ENCODE measurements around the gene CPNE9. TPM values are rescaled to one million over a fixed set of nuclear protein-coding genes. Genes with fewer than 3 reads are reported as not detected.

Gene CPNE9
- total RNA-seq, 1 donor from 2014 or later, result 0.69 TPM

GRCh38 chr3:9729419-9729818, 25.8 kb downstream of the CPNE9 start:
- peaks cover 1% of the 10 kb centered on the region for H3K36me3 Mint-ChIP-seq (ENCODE audit: insufficient read depth)
- H3K9me3 Mint-ChIP-seq (ENCODE audit: low read depth), result no peaks in the 10 kb centered on the region
- peaks cover 13% of the 10 kb centered on the region for H3K4me1 Mint-ChIP-seq (ENCODE audit: low read depth)
- TF ChIP-seq CTCF (IDR thresholded peaks at IDR 0.05; ENCODE audit: unreplicated experiment), result no peak
- no peak overlapping the region for H3K4me3 Mint-ChIP-seq (ENCODE audit: low read depth)
- no peak for DNase-seq (ENCODE audit: low spot score, unreplicated experiment)
- no peak overlapping the region for H3K27ac Mint-ChIP-seq
- peaks cover 21% of the 10 kb centered on the region for H3K27me3 Mint-ChIP-seq

GRCh38 chr3:9730657-9731205, 27.1 kb downstream of the CPNE9 start:
- DNase-seq (ENCODE audit: low spot score, unreplicated experiment), result no peak
- TF ChIP-seq CTCF (IDR thresholded peaks at IDR 0.05; ENCODE audit: unreplicated experiment), result no peak
- peaks cover 19% of the 10 kb centered on the region for H3K27me3 Mint-ChIP-seq

GRCh38 chr3:9731206-9732079, 27.8 kb downstream of the CPNE9 start, which contains the start of gene BRPF1:
BRPF1 (plus strand) TSS chr3:9731735; CDS start chr3:9734141, 2,406 bp downstream.
- H3K9me3 Mint-ChIP-seq (ENCODE audit: low read depth), result no peaks in the 10 kb centered on the region
- peak within 1 kb of the TSS; percentile 100 for H3K27ac Mint-ChIP-seq
- H3K36me3 Mint-ChIP-seq (ENCODE audit: insufficient read depth), result peaks cover 2% of the 10 kb centered on the region
- H3K4me1 Mint-ChIP-seq (ENCODE audit: low read depth), result peaks cover 13% of the 10 kb centered on the region
- H3K27me3 Mint-ChIP-seq, result peaks cover 15% of the 10 kb centered on the region
- no peak for TF ChIP-seq CTCF (IDR thresholded peaks at IDR 0.05; ENCODE audit: unreplicated experiment)
- H3K4me3 Mint-ChIP-seq (ENCODE audit: low read depth), result peak within 1 kb of the TSS; percentile 96
- DNase-seq (ENCODE audit: low spot score, unreplicated experiment), result peak; percentile 98

More at GRCh38 chr3:9730657-9731205, 27.1 kb downstream of the CPNE9 start:
- Mint-ChIP-seq H3K4me3 (ENCODE audit: low read depth) (peak overlapping the region; percentile 96), H3K9me3 (ENCODE audit: low read depth) (no peaks in the 10 kb centered on the region), H3K36me3 (ENCODE audit: insufficient read depth) (peaks cover 2% of the 10 kb centered on the region), H3K27ac (peak overlapping the region; percentile 100), H3K4me1 (ENCODE audit: low read depth) (peaks cover 13% of the 10 kb centered on the region)

GRCh38 chr3:9732080-9732739, 28.6 kb downstream of the CPNE9 start:
- DNase-seq (ENCODE audit: low spot score, unreplicated experiment), result no peak
- peaks cover 2% of the 10 kb centered on the region for H3K36me3 Mint-ChIP-seq (ENCODE audit: insufficient read depth)
- TF ChIP-seq CTCF (IDR thresholded peaks at IDR 0.05; ENCODE audit: unreplicated experiment), result no peak
- H3K27ac Mint-ChIP-seq, result peak overlapping the region; percentile 88
- H3K4me1 Mint-ChIP-seq (ENCODE audit: low read depth), result peaks cover 13% of the 10 kb centered on the region
- H3K9me3 Mint-ChIP-seq (ENCODE audit: low read depth), result no peaks in the 10 kb centered on the region
- H3K27me3 Mint-ChIP-seq, result peaks cover 8% of the 10 kb centered on the region
- peak overlapping the region; percentile 96 for H3K4me3 Mint-ChIP-seq (ENCODE audit: low read depth)

- peaks cover 13% of the 10 kb centered on the region for H3K4me1 Mint-ChIP-seq (ENCODE audit: low read depth)
- no peak for DNase-seq (ENCODE audit: low spot score, unreplicated experiment)
- H3K9me3 Mint-ChIP-seq (ENCODE audit: low read depth), result no peaks in the 10 kb centered on the region
- peaks cover 2% of the 10 kb centered on the region for H3K36me3 Mint-ChIP-seq (ENCODE audit: insufficient read depth)
- H3K27me3 Mint-ChIP-seq, result peaks cover 3% of the 10 kb centered on the region
- peak overlapping the region; percentile 96 for H3K4me3 Mint-ChIP-seq (ENCODE audit: low read depth)
- peak overlapping the region; percentile 88 for H3K27ac Mint-ChIP-seq
- no peak for TF ChIP-seq CTCF (IDR thresholded peaks at IDR 0.05; ENCODE audit: unreplicated experiment)
Measured at GRCh38 chr3:9732740-9733115, 29.1 kb downstream of the CPNE9 start.

Measured in progenitor cell of endocrine pancreas (in vitro differentiated cells).